ENCODE results near the gene GMFB. TPM values are rescaled to one million over a fixed set of nuclear protein-coding genes. Genes with fewer than 3 reads are reported as not detected.
"Not testable (repeated sequence)": the region's sequence is repeated elsewhere in the genome, so short reads cannot be mapped to it uniquely, and the experiment has no call there.

Gene GMFB
- total RNA-seq, 4 donors from 2014 or later: 39.5 to 169 (median 45.7) TPM

GRCh38 chr14:54447231-54447692 is 41.5 kb downstream of the GMFB start:
- intact Hi-C loops (cut with DNase I; ENCODE audit: low total_unique reads): no loop called here
- peak overlapping the region; percentile 71 to 72 for H3K27ac ChIP-seq
- H3K9me3 ChIP-seq: no peaks in the 10 kb centered on the region
- TF ChIP-seq CTCF (IDR thresholded peaks at IDR 0.05): no peak
- TF ChIP-seq POLR2A (IDR thresholded peaks at IDR 0.05): no peak
- no peaks in the 10 kb centered on the region for H3K36me3 ChIP-seq
- H3K4me1 ChIP-seq: peaks cover 0 to 7% of the 10 kb centered on the region in 2 donors
- DNase-seq: no peak
- no peak overlapping the region for H3K4me3 ChIP-seq
- no peaks in the 10 kb centered on the region for H3K27me3 ChIP-seq

GRCh38 chr14:54446161-54446693 is 42.6 kb downstream of the GMFB start:
- Histone ChIP-seq H3K4me3 (no peak overlapping the region), H3K27ac (peak overlapping the region; percentile 71 to 72)

GRCh38 chr14:54444681-54445080 is 44.1 kb downstream of the GMFB start:
- H3K9me3 ChIP-seq: no peaks in the 10 kb centered on the region
- TF ChIP-seq CTCF (IDR thresholded peaks at IDR 0.05) (no peak), POLR2A (IDR thresholded peaks at IDR 0.05) (no peak)
- no peaks in the 10 kb centered on the region for H3K27me3 ChIP-seq
- no peak for DNase-seq
- H3K27ac ChIP-seq: peak overlapping the region; percentile 71 to 72
- H3K4me3 ChIP-seq: no peak overlapping the region
- H3K36me3 ChIP-seq: no peaks in the 10 kb centered on the region
- H3K4me1 ChIP-seq: peaks cover 0 to 7% of the 10 kb centered on the region in 2 donors
- intact Hi-C loops (cut with DNase I; ENCODE audit: low total_unique reads): no loop called here

More at GRCh38 chr14:54446161-54446693, 42.6 kb downstream of the GMFB start:
- TF ChIP-seq CTCF (IDR thresholded peaks at IDR 0.05): no peak
- TF ChIP-seq POLR2A (IDR thresholded peaks at IDR 0.05): no peak
- DNase-seq: peak; percentile 90 to 94
- Histone ChIP-seq H3K4me1 (peaks cover 0 to 7% of the 10 kb centered on the region in 2 donors), H3K27me3 (no peaks in the 10 kb centered on the region), H3K9me3 (no peaks in the 10 kb centered on the region), H3K36me3 (no peaks in the 10 kb centered on the region)
- intact Hi-C loops (cut with DNase I; ENCODE audit: low total_unique reads): no loop called here

- DNase-seq: peak in 1 of 2 donors; percentile 46
- Histone ChIP-seq H3K9me3 (no peaks in the 10 kb centered on the region), H3K4me1 (peaks cover 0 to 7% of the 10 kb centered on the region in 2 donors), H3K36me3 (no peaks in the 10 kb centered on the region), H3K27me3 (no peaks in the 10 kb centered on the region), H3K27ac (peak overlapping the region; percentile 56 to 72), H3K4me3 (no peak overlapping the region)
- TF ChIP-seq CTCF (IDR thresholded peaks at IDR 0.05): no peak
- TF ChIP-seq POLR2A (IDR thresholded peaks at IDR 0.05): no peak
- intact Hi-C loops (cut with DNase I; ENCODE audit: low total_unique reads): no loop called here
These were observed 44.8 kb downstream of the GMFB start for GRCh38 chr14:54443981-54444380.

- H3K4me3 ChIP-seq; H3K27me3 ChIP-seq; intact Hi-C loops (cut with DNase I; ENCODE audit: low total_unique reads); H3K36me3 ChIP-seq; H3K9me3 ChIP-seq; DNase-seq; H3K4me1 ChIP-seq: not testable (repeated sequence)
- peak overlapping the region in 1 of 2 donors; percentile 8 for H3K27ac ChIP-seq
These were observed 45.8 kb downstream of the GMFB start for GRCh38 chr14:54442961-54443360.
